Non-pigmented ciliary epithelial cell (primary cell): ENCODE results near the gene PI4KB.
"Not testable (repeated sequence)": the region's sequence is repeated elsewhere in the genome, so short reads cannot be mapped to it uniquely, and the experiment has no call there.

Experiments used
- DNase-seq: peaks from one replicate; pipeline ENCODE4 v3.0.0-alpha.2; 2010; ENCODE audit warnings: low read depth

The PI4KB gene

GRCh38 chr1:151281225-151281968, 45.8 kb downstream of the PI4KB start:
- peak; percentile 76 for DNase-seq

DNA sequence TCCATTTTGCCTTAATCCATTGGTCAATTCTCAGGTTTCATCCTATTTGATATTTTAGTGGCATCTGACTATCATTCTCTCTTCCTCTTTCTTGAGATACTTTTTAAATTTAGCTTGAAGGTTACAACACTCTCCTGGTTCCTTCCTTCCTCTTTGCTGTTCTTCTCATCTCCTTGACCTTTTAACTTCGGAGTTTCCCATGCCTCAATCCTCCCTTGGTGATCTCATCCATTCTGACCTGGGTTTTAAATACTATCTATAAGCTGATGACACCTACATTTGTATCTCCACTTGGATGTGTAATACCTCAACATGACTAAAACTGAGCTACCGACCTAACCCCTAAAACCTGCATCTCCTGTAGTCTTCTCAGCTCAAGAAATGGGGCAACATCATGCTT, 50.0 kb downstream of the PI4KB start:
- DNase-seq = no peak

GRCh38 chr1:151275341-151275740, 51.9 kb downstream of the PI4KB start:
- not testable (repeated sequence) for DNase-seq

DNA sequence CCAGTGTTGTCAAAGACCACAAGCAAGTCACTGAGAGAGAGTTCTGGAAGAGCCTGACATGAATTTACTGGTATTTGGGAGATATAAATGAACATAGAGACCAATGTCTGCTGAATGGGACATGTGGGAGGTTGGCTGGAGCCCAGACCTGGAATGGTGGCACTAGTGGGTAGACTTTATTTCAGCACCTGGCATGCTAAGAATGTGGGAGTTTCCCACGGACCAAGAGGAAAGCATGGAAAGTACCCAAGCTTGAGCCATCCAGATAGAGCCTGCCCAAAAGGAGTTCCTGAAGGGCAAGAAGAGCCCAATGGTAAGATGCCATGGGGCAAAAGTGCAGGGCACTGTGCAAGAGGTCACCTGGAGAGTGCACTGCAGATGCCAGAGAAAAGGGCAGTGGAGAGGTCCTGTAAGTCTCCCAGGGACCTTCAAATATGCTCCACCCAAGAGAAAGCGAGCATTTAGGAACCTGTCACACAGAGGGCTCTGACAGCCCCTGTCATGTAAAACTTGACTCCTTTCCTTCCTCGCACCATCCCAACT, 53.2 kb downstream of the PI4KB start:
- no peak for DNase-seq

DNA sequence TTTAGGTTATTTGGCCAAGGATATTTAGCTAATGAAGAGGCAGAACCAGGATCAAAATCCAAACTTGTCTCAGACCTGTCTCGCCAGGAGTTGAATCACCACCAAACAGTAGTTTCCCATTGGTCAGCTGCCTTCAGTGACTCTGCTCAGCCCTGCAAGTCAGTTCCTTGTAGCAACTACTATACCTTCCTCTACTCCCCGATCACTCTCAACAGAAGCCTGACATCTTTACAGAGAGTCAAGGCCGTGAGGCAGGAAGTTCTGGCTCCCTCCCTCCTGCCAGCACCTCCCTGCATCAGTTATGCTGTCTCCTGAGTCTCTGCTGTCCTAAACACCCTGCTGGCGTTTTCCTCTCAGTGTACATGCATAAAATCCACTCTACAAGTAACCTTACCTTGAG, 59.5 kb downstream of the PI4KB start:
- no peak for DNase-seq

DNA sequence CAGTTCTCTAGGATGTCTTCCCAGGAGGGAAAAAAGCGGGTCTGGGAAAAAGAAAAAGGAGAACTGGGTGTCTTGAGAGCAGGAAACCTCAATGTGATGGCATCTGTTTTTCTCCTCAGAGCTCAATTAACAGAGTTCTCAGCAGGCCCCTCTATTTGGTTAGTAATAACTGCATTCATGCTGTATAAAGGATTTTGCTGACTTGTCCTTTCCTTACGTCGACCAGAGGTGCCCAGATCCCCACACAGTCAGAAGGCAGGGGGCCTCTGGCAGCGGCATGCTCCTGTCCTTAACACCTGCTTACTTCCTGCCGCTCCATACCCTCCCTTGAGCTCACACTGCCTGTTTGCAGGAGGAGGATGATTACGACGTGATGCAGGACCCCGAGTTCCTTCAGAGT, 60.4 kb downstream of the PI4KB start:
- DNase-seq = no peak

GRCh38 chr1:151266315-151266714, 60.9 kb downstream of the PI4KB start:
- DNase-seq = no peak

DNA sequence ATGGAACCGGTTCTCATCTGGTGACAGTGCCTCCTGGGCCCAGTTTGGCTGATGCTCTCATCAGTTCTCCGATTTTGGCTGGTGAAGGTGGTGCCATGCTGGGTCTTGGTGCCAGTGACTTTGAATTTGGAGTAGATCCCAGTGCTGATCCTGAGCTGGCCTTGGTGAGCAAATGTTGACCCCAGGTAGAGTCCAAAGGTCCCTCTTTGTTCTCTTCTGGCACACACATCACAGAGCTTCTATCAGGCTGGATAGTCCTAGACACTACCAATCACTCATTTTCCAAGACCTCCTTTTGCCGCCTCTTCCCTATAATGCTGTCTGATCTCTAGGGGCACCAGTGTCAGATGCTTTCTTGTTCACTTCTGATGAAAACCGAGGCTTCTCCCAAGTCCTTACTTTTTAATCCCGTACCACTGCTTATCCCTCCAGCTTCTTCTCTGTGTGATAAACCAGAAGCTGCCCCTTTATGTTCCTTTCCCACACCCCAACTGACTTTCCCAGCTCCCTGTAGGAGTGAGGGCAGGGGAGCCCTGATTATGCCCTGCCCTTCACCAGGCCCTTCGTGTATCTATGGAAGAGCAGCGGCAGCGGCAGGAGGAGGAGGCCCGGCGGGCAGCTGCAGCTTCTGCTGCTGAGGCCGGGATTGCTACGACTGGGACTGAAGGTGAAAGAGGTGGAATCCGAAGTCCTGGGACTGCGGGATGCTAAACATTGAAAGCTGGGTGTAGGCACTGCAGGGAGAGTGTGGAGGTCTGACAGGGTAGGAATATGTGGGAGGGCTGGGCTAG, 61.6 kb downstream of the PI4KB start:
- no peak for DNase-seq

GRCh38 chr1:151259351-151259750, 67.9 kb downstream of the PI4KB start:
- no peak for DNase-seq

DNA sequence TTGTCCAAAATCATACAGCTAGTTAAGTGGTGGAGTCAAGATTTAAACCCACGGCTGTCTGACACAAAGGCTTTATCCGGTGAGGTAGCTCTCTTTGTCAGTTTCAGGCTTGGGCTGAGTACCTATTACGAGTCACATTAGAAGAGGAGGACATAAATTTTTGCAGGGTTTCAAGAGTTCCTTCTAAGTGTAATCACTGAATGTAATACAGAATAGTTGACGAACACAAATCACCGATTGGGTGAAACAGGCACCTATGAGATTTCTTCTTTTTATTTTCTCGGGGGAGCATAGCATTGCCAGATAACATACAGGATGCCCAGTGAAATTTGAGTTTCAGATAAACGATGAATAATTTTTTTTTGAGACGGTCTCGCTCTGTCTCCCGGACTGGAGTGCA, 71.8 kb downstream of the PI4KB start:
- DNase-seq = no peak

- peak; percentile 86 for DNase-seq
These were observed 72.7 kb downstream of the PI4KB start, which contains the start of gene PSMD4 for GRCh38 chr1:151254217-151255213. PSMD4 (plus strand) TSS chr1:151254734; CDS start chr1:151254783, 49 bp downstream.

DNA sequence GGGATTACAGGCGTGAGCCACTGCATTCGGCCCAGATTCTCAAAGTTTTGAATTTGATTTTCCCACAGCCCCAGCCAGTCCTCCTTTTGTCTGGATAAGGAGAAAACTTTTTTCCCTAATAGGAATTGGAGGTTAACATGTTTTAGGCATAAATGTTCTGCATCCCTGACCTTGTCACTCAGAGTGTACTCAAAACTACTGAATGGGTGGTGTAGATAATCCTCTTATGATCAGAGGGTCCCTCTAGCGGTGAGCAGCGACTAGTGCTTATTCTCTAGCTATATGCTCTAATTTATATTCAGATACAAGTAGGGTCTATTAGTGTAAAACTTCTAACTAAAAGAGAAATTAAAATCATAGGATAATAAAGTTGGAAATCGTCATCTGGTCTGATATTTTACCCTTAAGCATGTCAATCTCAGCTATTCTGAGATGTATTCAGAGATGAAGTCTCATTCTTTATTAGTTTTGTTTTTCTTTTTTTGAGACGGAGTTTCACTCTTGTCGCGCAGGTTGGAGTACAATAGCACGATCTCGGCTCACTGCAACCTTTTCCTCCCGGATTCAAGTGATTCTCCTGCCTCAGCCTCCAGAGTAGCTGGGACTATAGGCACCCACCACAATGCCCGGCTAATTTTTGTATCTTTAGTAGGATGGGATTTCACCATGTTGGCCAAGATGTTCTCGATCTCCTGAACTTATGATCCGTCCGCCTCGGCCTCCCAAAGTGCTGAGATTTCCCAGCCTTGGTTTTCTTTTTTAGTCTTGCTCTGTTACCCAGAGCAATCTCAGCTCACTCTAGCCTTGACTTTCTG, 75.4 kb downstream of the PI4KB start:
- peak; percentile 44 for DNase-seq

DNA sequence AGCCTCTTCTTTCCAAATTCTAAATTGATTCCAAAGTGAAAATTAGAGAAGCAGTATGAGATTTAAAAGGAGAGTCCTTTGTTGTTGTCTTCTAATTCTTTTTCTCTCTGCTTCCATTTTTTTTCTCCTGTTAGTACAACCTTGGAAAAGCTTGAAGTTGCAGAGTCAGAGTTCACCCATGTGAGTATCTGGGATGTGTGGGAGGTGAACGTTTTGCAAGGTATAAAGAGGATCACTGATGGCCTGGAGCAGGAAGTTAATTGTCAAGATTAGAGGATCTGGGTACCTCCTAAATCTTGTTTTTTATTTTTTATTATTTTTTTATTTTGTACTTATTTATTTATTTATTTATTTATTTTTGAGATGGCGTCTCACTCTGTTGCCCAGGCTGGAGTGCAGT, 80.4 kb downstream of the PI4KB start:
- DNase-seq = no peak

DNA sequence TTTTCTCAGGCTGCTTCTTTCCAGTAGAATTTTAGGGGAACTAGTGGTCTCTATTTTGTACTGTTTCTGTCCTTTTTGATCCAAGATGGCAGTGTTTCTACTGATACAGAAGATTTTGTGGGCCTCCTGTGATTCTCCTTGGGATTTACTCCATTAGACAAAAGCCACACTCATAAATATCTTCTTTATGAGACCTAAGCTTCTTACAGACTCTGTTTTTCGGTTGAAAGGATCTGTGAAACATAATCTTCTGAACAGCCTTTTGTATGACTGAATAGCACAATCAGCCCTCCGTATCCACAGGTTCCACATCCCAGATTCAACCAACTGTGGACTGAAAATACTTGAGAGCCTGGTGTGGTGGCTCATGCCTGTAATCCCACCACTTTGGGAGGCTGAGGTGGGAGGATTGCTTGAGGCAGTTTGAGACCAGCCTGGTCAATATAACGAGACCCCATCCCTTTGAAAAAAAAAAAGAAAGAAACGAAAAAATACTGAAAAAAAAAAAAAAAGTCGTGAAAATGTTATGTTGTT, 83.5 kb downstream of the PI4KB start:
- no peak for DNase-seq

GRCh38 chr1:151242442-151242841, 84.8 kb downstream of the PI4KB start:
- no peak for DNase-seq
